ENCODE measurements around the gene NAP1L5.

NAP1L5 gene

GRCh38 chr4:88722828-88723227, 25.2 kb upstream of the NAP1L5 start:
- intact Hi-C loops (cut with DNase I): no loop called here
- DNase-seq: no peak

- DNase-seq: peak in 3 of 10 donors; percentile 38 to 88 (median 42)
- intact Hi-C loops (cut with DNase I): no loop called here
These were observed 24.7 kb upstream of the NAP1L5 start for GRCh38 chr4:88722276-88722780.

DNA sequence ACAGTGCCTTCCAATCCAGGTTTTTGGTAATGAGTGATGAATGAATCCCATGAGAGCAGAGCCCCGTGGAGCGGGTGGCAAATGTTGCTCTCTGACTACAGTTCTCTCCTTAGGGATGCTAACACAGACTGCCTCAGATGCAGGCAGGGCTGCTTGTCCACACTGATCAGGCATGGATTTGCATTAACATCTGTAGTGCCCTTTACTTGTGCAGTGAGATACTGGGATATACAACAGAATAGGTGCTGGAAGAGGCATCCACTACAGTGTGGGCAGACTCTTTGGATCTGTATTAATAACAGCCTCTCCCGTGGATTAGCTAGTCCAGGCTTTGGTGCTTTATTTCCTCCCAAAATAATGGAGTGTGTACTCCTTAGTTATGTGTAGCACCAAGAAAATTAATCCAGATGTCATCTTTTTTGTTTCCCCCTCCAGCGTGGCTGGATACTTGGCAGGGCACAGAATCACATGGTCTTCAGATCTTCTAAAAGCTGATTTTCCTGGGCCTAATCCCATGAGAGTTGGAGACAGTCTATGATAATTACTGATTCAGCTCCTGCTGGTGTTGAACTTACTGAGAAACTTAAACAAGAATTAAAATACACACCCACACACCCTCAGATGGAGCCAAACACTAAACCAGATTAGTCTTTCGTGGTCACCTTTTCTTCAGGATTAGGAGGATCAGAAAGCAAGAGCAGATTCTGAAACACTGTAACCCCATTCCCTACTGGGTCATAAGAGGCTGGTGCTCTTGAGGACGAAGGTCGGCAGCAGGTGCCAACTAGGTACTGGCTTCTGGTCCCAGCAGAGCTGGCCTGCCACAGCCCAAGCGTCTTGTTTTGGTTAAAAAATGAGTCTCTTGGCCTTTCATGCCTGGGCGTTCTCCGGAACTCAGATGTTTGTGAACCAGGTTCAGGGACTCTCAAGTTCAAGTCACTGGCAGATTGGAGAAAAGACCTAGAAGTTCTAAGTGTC, 23.1 kb upstream of the NAP1L5 start:
- intact Hi-C loops (cut with DNase I): no loop called here
- DNase-seq: no peak

GRCh38 chr4:88719381-88719780, 21.8 kb upstream of the NAP1L5 start:
- intact Hi-C loops (cut with DNase I): no loop called here
- DNase-seq: no peak

- DNase-seq: no peak
- intact Hi-C loops (cut with DNase I): no loop called here
These were observed 20.5 kb upstream of the NAP1L5 start for GRCh38 chr4:88718098-88718497.

- intact Hi-C loops (cut with DNase I): no loop called here
- DNase-seq: no peak
These were observed 16.2 kb upstream of the NAP1L5 start for GRCh38 chr4:88713782-88714181.

- intact Hi-C loops (cut with DNase I): loop anchor here (5.0 to 10.0 kb wide), 2 partner anchors 312 to 405 kb away; partner anchors contain the start of gene TIGD2
- no peak for DNase-seq
These were observed 12.4 kb upstream of the NAP1L5 start for GRCh38 chr4:88709989-88710388.

DNA sequence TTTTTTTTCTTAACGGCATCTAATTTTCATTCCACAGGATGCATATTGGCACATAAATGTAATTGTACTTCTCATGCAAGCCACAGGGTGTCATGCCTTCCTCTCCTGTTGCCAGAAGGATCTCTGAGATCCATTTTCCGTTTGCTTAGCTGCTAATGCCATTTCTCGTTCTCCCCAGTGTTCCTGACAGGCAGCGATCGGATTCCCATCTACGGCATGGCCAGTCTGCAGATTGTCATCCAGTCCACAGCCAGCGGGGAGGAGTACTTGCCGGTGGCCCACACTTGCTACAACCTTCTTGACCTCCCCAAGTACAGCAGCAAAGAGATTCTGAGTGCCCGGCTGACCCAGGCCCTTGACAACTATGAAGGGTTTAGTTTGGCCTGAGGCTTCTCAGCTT, 8.9 kb upstream of the NAP1L5 start:
- peak in 4 of 10 donors; percentile 38 to 87 (median 74) for DNase-seq
- intact Hi-C loops (cut with DNase I): loop anchor here (1.0 to 10.0 kb wide), 3 partner anchors 85 to 408 kb away; partner anchors contain the start of gene TIGD2

- no peak for DNase-seq
- intact Hi-C loops (cut with DNase I): loop anchor here (1.0 to 10.0 kb wide), 3 partner anchors 85 to 409 kb away; partner anchors contain the start of gene TIGD2
These were observed 8.3 kb upstream of the NAP1L5 start for GRCh38 chr4:88705805-88706492.

DNA sequence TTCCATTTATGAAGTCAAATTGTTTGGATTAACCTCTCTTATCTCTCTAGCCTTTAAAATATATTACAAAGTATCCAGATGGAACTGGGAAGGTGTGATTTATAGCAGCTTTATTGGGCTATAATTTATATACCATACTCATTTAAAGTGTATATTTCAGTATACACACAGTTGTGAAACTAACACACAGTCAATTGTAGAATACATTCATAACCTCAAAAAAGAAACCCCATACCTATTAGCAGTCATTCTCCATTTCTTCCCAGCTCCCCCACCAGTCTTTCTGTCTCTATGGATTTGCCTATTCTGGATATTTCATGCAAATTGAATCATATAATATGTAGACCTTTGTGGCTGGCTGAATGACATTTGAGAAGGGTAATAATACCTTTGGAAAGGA, 7.6 kb upstream of the NAP1L5 start:
- intact Hi-C loops (cut with DNase I): loop anchor here (5.0 to 10.0 kb wide), 2 partner anchors 317 to 410 kb away; partner anchors contain the start of gene TIGD2
- DNase-seq: no peak

GRCh38 chr4:88702782-88703181, 5.2 kb upstream of the NAP1L5 start:
- intact Hi-C loops (cut with DNase I): loop anchor here (10.0 kb wide), 1 partner anchor 412 kb away; the partner anchor contains the start of gene TIGD2
- DNase-seq: no peak

GRCh38 chr4:88698519-88698918, 890 bp upstream of the NAP1L5 start:
- intact Hi-C loops (cut with DNase I): no loop called here
- DNase-seq: no peak

DNA sequence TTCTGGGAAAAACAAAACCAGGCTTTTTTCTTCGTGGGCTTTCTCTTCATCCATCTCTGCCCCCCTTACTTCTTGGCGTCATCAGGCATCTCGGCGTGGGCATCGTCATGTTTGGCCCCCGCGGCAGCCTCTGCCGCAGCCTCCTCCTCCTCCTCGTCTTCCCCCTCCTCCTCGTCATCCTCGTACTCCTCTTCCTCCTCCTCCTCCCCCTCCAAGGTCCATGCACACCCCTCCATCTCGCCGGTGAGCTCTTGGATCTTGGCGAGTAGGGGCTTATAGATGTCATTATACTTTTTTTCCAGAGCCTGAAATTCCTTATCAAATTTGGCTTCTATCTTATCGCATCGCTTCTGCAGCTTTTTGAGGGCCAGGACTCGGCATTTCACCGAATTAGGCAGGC, 488 bp downstream of the NAP1L5 start:
- intact Hi-C loops (cut with DNase I): no loop called here
- peak in 6 of 10 donors; percentile 19 to 88 (median 56) for DNase-seq

GRCh38 chr4:88696630-88697029, 999 bp downstream of the NAP1L5 start:
- DNase-seq: no peak
- intact Hi-C loops (cut with DNase I): no loop called here

GRCh38 chr4:88693792-88694191, 3.8 kb downstream of the NAP1L5 start:
- intact Hi-C loops (cut with DNase I): no loop called here
- no peak for DNase-seq

DNA sequence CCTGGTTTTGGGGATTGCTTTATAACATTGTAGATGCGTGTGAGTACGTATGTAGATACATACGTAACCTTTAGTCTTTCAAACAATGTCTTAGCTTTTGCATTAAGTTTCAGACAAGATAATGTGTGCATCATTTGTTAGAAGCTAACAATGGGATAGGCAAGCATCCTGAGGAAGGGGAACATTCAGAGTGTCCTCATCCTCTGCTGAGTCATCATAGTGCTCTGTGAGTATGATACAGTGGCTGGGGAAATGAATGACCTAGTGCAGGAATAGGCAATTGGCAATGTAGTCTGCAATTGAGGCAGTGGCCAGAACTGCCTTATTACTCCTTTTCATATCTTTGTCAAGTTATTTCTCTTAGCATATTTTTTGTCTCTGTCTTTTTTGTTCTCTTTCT, 7.3 kb downstream of the NAP1L5 start:
- intact Hi-C loops (cut with DNase I): no loop called here
- DNase-seq: no peak

DNA sequence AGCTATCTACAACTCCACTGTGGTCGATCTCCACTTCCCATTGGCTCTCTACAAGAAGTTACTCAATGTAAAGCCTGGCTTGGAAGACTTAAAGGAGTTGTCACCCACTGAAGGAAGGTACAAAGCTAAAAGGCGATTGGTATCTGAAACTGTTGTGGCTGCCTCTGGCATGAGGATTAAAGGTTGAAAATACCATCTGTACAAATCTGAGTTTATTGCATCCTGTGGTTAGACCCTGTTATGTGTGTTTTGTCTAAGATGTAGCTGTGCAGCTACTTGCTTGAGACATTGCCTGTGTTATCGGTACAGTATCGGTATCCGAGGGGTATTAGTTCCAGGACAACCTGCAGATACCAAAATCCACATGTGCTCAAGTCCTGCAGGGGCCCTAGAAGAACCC, 16.4 kb downstream of the NAP1L5 start:
- no peak for DNase-seq
- intact Hi-C loops (cut with DNase I): no loop called here

DNA sequence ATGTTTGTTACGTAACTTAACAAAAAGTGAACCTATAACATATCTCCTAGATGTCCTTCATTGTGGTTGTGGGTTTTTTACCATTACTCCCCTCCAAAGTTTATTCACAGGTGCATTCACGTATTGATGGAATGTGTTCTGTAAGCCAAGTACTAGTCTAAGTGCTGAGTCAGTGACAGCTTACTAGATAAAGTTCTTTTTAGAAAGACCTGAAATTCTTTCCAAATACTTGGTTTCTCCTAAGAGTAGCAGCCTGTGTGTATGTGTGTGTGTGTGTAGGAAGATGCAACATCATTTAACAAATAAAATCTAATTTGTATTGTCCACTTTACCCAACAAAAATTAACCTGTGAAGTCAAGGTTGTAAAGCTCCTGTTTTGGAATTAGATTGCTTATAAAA, 22.1 kb downstream of the NAP1L5 start:
- intact Hi-C loops (cut with DNase I): no loop called here
- DNase-seq: no peak

DNA sequence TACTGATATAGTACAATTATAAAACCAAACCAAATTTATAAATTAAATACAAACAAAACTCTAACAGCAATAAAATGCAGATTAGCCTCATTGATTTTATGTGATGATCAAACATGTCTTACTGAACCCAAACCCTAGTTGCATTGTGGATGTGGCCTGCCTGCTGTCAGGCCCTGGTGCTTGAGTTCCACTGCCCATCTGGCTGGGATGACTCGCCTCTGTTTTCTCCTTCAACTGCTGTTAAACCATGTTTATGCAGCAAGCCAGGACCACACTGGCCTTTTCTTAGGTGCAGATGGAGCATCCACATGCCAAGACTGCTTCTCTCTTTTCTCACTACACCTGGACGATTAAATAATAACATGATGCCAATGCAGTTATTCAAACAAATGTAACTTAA, 22.6 kb downstream of the NAP1L5 start:
- DNase-seq: no peak
- intact Hi-C loops (cut with DNase I): no loop called here

- intact Hi-C loops (cut with DNase I): no loop called here
- no peak for DNase-seq
These were observed 23.1 kb downstream of the NAP1L5 start for GRCh38 chr4:88674565-88674964.

- intact Hi-C loops (cut with DNase I): no loop called here
- DNase-seq: no peak
These were observed 23.7 kb downstream of the NAP1L5 start for GRCh38 chr4:88673886-88674285.

Measured in posterior cingulate gyrus (tissue), 11 donors.